CD14-positive monocyte (primary cell): ENCODE data around the gene SEMA3E. TPM values are rescaled to one million over a fixed set of nuclear protein-coding genes. Genes with fewer than 3 reads are reported as not detected.
A peak's percentile ranks its signal among the peaks of the same experiment; 100 is the strongest.

ENCODE experiments used
- DNase-seq, 3 donors: peaks; one replicate each; pipeline ENCODE4 v3.0.0-alpha.2; 2011 to 2022
- H2AFZ ChIP-seq: 2 replicates; pipeline ENCODE4 v1.6.0; 2012; ENCODE audit warnings: mild to moderate bottlenecking, low read depth, low read length, inconsistent platforms; ENCODE audit not compliant: insufficient read depth, poor library complexity, severe bottlenecking
- H3K27ac ChIP-seq, 2 donors: 1 replicate in 1 of 2; 2 replicates in 1 of 2; pipeline ENCODE4 v1.5.1; 2012 to 2013; ENCODE audit warnings: low read length in 2 of 2, control low read depth in 1 of 2, inconsistent platforms in 1 of 2, low read depth in 1 of 2, mild to moderate bottlenecking in 1 of 2
- H3K27me3 ChIP-seq, 2 donors: one replicate each; pipeline versions ENCODE4 v1.6.0 to v1.6.1; 2011 to 2013; ENCODE audit warnings: low read length in 2 of 2; ENCODE audit not compliant: control insufficient read depth in 2 of 2, insufficient read depth in 2 of 2
- H3K36me3 ChIP-seq, 2 donors: replicated peaks in 1 of 2; 1 replicate in 1 of 2; 2 replicates in 1 of 2; pipeline versions ENCODE4 v1.5.1 to v1.6.1; 2012 to 2013; ENCODE audit warnings: low read length in 2 of 2, control low read depth in 1 of 2, inconsistent platforms in 1 of 2, mild to moderate bottlenecking in 1 of 2; ENCODE audit not compliant: insufficient read depth in 2 of 2, control insufficient read depth in 1 of 2
- H3K4me1 ChIP-seq, 2 donors: 1 replicate in 1 of 2; 2 replicates in 1 of 2; pipeline versions ENCODE4 v1.5.1 to v1.6.1; 2012 to 2013; ENCODE audit warnings: low read length in 2 of 2, control low read depth in 1 of 2, inconsistent platforms in 1 of 2, mild to moderate bottlenecking in 1 of 2, moderate library complexity in 1 of 2; ENCODE audit not compliant: insufficient read depth in 2 of 2, control insufficient read depth in 1 of 2
- H3K4me2 ChIP-seq: replicated peaks from 2 replicates; pipeline ENCODE3; 2012; ENCODE audit warnings: low read length, moderate library complexity, mild to moderate bottlenecking; ENCODE audit not compliant: poor library complexity, severe bottlenecking; ENCODE audit errors: extremely low read depth
- H3K4me3 ChIP-seq, 3 experiments: fragments of 200-600 bp in 1 of 3; sonication (generic) in 1 of 3; replicated peaks in 1 of 3; 1 replicate in 2 of 3; 2 replicates in 1 of 3; pipeline ENCODE4 v1.5.1; 2011 to 2013; ENCODE audit warnings: low read length in 3 of 3, mild to moderate bottlenecking in 3 of 3, control low read depth in 2 of 3, low read depth in 2 of 3, inconsistent platforms in 1 of 3, moderate library complexity in 1 of 3
- H3K79me2 ChIP-seq: 2 replicates; pipeline ENCODE4 v1.6.0; 2012; ENCODE audit warnings: mild to moderate bottlenecking, control low read depth, inconsistent platforms, low read length, moderate library complexity; ENCODE audit not compliant: insufficient read depth
- H3K9ac ChIP-seq: 2 replicates; pipeline ENCODE4 v1.6.0; 2017; ENCODE audit warnings: low read length, mild to moderate bottlenecking; ENCODE audit not compliant: insufficient read depth, poor library complexity, severe bottlenecking
- H3K9me3 ChIP-seq, 2 donors: replicated peaks in 1 of 2; 1 replicate in 1 of 2; 2 replicates in 1 of 2; pipeline versions ENCODE4 v1.5.1 to v1.6.1; 2012 to 2013; ENCODE audit warnings: low read length in 2 of 2, control low read depth in 1 of 2; ENCODE audit not compliant: control insufficient read depth in 1 of 2, insufficient read depth in 1 of 2
- H4K20me1 ChIP-seq: 2 replicates; pipeline ENCODE4 v1.6.0; 2012; ENCODE audit warnings: mild to moderate bottlenecking, low read length, control low read depth, moderate library complexity; ENCODE audit not compliant: insufficient read depth
- H3K27ac Mint-ChIP-seq, 7 donors: one replicate each; pipeline ENCODE4 v1.8.0; 2020; ENCODE audit warnings: mild to moderate bottlenecking in 7 of 7, mixed read lengths in 7 of 7, moderate library complexity in 6 of 7, inconsistent platforms in 2 of 7
- H3K27me3 Mint-ChIP-seq, 3 donors: one replicate each; pipeline ENCODE4 v1.8.0; 2021 to 2022; ENCODE audit warnings: low read depth in 3 of 3, mild to moderate bottlenecking in 3 of 3, mixed read lengths in 3 of 3, moderate library complexity in 3 of 3, inconsistent platforms in 1 of 3
- H3K36me3 Mint-ChIP-seq, 2 donors: one replicate each; pipeline ENCODE4 v1.8.0; 2020; ENCODE audit warnings: mixed read lengths in 2 of 2, inconsistent platforms in 1 of 2, mild to moderate bottlenecking in 1 of 2
- H3K4me1 Mint-ChIP-seq: one replicate; pipeline ENCODE4 v1.8.0; 2020; ENCODE audit warnings: mild to moderate bottlenecking, mixed read lengths
- H3K4me3 Mint-ChIP-seq, 2 donors: one replicate each; pipeline ENCODE4 v1.8.0; 2020; ENCODE audit warnings: mild to moderate bottlenecking in 2 of 2, mixed read lengths in 2 of 2, moderate library complexity in 1 of 2
- H3K9me3 Mint-ChIP-seq, 7 donors: one replicate each; pipeline ENCODE4 v1.8.0; 2020 to 2022; ENCODE audit warnings: mixed read lengths in 7 of 7, mild to moderate bottlenecking in 6 of 7, moderate library complexity in 6 of 7, inconsistent platforms in 2 of 7
- CTCF ChIP-seq: fragments of 200-600 bp; IDR thresholded peaks from one replicate; pipeline ENCODE4 v1.8.0; 2022; ENCODE audit warnings: antibody characterized with exemption, mild to moderate bottlenecking
- WGBS: methylation state at CpG from one replicate; pipeline ENCODE4 v1.1.5; 2013; ENCODE audit warnings: missing lambda C conversion rate; ENCODE audit not compliant: insufficient coverage; 5-methylcytosine and 5-hydroxymethylcytosine counted together
- intact Hi-C, 2 donors: fragments of 100-400 bp; cut with micrococcal nuclease; formaldehyde crosslinking; loops; one replicate each; pipeline versions ENCODE4 v1.15.0 to v1.15.1; 2023
- polyA plus RNA-seq, 3 donors: library from polyadenylated mRNA; depleted of rRNA in 1 of 3; unstranded in 2 of 3; stranded (reverse) in 1 of 3; fragments of 300-500 nt in 2 of 3; fragments of >200 nt in 1 of 3; fragmentation: Illumina TruSeq in 2 of 3; gene quantifications; 1 replicate in 2 of 3; 2 replicates in 1 of 3; pipeline ENCODE4 v1.2.3, GENCODE V29; 2012 to 2021

Gene SEMA3E
- polyA plus RNA-seq, 3 donors: not detected

GRCh38 chr7:83658126-83658525 is 9.2 kb upstream of the SEMA3E start:
- Mint-ChIP-seq H3K36me3 (no peaks in the 10 kb centered on the region), H3K4me3 (no peak overlapping the region), H3K4me1 (no peaks in the 10 kb centered on the region), H3K27ac (no peak overlapping the region), H3K9me3 (no peaks in the 10 kb centered on the region), H3K27me3 (peaks cover 0 to 4% (median 0%) of the 10 kb centered on the region in 3 donors)
- Histone ChIP-seq H2AFZ (no peak overlapping the region), H3K4me3 (no peak overlapping the region), H3K79me2 (no peaks in the 10 kb centered on the region), H3K9ac (no peak overlapping the region), H3K36me3 (no peaks in the 10 kb centered on the region), H3K27ac (no peak overlapping the region), H3K27me3 (no peaks in the 10 kb centered on the region), H3K4me1 (no peaks in the 10 kb centered on the region), H3K9me3 (no peaks in the 10 kb centered on the region), H3K4me2 (no peak overlapping the region), H4K20me1 (no peaks in the 10 kb centered on the region)
- no peak for TF ChIP-seq CTCF
- intact Hi-C loops: no loop called here
- DNase-seq: no peak
- WGBS: 71% methylated on average over 2 of the region's 2 CpGs

DNA sequence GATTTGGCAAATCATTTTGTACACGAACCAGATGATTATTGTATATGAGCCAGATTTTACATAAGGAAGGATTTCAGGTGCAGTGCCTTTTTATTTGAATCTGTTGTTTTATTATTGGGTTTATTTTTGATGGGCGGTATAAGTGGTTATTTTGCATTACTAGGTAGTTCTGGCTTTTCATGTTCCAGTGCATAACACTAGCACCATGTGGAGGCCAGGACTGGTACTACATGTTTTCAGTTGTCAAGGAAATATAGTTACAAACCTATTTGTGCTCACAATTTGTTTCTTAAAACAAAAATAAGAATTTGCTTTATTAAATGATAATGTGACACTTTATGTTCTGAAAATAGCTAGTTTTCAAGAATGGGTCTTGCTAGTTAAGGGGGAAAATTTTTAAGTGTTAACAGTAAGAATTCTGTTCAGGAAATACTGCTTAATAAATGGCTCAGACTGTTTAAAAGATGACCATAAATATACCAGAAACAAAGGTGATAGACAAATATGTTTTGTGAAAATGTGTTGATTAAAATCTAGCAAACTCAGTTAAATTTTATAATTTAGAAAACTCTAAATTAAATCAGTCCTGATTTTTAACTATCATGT is 7.1 kb upstream of the SEMA3E start:
- intact Hi-C loops: no loop called here
- Mint-ChIP-seq H3K27me3 (peaks cover 0 to 4% (median 0%) of the 10 kb centered on the region in 3 donors), H3K9me3 (no peaks in the 10 kb centered on the region), H3K4me1 (no peaks in the 10 kb centered on the region), H3K4me3 (no peak overlapping the region), H3K36me3 (no peaks in the 10 kb centered on the region), H3K27ac (no peak overlapping the region)
- no peak overlapping the region for H3K4me2 ChIP-seq
- no peaks in the 10 kb centered on the region for H3K36me3 ChIP-seq
- no peaks in the 10 kb centered on the region for H3K4me1 ChIP-seq
- 40% methylated on average over 1 of the region's 2 CpGs for WGBS
- TF ChIP-seq CTCF: peak; percentile 9
- H4K20me1 ChIP-seq: no peaks in the 10 kb centered on the region
- no peak for DNase-seq
- no peak overlapping the region for H3K4me3 ChIP-seq
- no peak overlapping the region for H2AFZ ChIP-seq
- no peaks in the 10 kb centered on the region for H3K9me3 ChIP-seq
- no peak overlapping the region for H3K27ac ChIP-seq
- no peaks in the 10 kb centered on the region for H3K79me2 ChIP-seq
- no peak overlapping the region for H3K9ac ChIP-seq
- no peaks in the 10 kb centered on the region for H3K27me3 ChIP-seq
